ENCODE results near the gene RTL1.

GRCh38 chr14:100856056-100856950 lies 47.2 kb downstream of the RTL1 start:
- no peak for TF ChIP-seq CTCF (IDR thresholded peaks at IDR 0.05)
- TF ChIP-seq POLR2AphosphoS5 (IDR thresholded peaks at IDR 0.05): no peak
- TF ChIP-seq POLR2A (IDR thresholded peaks at IDR 0.05): no peak
